ENCODE data around the gene BICRA.

BICRA gene

GRCh38 chr19:47752440-47753211, 143.7 kb downstream of the BICRA start:
- DNase-seq: no peak
